Measurements from ENCODE around the gene TMPRSS13.
"Not testable (repeated sequence)": the region's sequence is repeated elsewhere in the genome, so short reads cannot be mapped to it uniquely, and the experiment has no call there.

TMPRSS13 gene

DNA sequence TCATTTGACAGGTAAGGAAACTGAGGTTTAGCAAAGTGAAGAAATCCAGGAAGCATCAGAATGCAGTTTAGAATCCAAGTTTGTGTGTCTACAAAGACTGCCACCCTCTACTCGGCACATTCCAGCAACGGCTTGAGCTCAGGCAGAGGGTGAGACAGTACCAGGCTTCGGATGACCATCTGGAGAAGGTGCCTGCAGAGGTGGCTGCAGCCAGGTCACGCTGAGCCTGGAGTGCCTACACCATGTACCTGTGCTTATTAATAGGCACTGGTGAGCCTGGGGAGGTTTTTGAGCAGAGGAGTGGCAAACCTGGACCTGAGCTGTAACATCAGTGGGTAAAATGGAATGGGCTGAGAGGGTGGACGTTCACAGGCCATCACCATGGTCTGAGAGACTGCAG lies 57.4 kb downstream of the TMPRSS13 start:
- DNase-seq (ENCODE audit: low read depth) = no peak

DNA sequence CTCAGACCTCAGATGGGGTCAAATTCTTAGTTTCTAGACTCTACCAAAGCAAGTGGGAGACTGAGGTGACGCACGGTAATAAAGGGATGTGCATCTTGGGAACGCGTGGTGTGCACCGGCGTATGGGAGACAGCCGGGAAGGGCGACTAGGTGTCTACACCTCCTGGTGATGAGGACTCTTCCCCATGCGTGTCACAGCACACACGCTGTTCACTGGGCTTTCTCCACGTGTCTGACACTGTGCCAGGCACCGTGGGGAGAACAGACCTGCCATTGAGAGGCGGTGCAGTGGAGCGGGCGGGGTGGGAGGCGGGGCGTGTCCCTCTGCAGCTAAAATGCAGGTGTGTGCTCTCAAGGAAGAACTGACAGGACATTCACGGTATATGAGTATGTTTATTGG lies 58.0 kb downstream of the TMPRSS13 start:
- no peak for DNase-seq (ENCODE audit: low read depth)

DNA sequence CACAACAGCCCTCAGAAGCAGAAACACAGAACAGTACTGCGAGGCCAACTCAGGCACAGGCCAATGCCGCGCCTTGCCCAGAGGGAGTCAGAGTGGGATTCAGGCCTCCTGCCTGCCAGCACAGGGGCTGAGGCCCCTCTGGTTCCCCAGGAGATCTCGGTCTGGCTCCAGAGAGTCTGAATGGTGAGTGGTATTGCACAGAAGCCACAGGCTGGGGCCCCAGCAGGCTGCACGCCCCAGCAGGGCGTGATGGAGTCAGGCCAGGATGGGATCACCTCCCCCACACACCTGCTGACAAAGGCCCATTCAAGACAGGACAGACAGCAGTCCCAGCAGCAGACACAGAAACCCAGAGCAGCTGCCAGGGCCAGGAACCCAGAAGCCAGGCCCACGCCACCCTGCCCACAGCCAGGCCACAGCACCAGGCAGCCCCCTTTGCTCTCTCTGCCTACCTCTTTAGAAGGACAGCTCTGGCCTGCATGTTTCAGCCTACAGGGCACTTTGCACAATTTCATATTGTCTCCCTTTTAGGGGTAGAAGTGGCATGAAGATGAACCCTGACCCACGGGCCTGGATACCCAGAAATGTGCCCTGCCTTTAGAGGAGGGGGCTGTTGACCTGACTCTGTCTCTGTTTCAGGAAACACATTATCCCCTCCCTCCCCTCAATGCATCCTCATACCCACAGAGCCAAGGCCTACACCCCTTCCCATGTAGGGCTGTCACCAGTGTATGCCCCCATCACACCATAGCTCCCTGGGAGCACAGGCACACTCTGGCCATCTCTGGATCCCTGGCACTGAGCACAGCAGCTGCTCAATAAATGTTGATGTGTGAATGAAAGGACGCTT lies 58.9 kb downstream of the TMPRSS13 start:
- DNase-seq (ENCODE audit: low read depth) = no peak

- no peak for DNase-seq (ENCODE audit: low read depth)
Observed at GRCh38 chr11:117869604-117870003, 59.6 kb downstream of the TMPRSS13 start.

- DNase-seq (ENCODE audit: low read depth) = no peak
Observed at GRCh38 chr11:117868815-117869561, 60.2 kb downstream of the TMPRSS13 start.

- DNase-seq (ENCODE audit: low read depth) = no peak
Observed at GRCh38 chr11:117868088-117868487, 61.1 kb downstream of the TMPRSS13 start.

DNA sequence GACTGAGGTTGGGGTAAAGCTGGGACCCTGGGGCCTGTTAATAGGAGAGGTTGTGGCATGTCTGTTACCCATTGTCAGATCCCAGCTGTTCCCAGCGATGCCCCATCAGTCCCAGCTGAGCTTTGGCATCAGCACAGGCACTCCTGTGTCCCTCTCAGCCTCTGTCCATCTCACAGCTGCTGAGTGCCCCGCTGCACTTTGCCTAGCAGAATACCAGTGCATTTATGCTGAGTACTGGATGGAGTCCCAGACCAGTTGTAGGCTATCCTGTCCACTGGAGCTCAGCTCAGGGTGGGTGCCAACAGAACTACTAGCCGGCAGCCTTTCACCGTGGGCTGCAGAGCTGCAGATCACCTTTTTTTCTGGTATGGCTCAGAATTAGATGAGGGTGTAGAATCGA lies 62.7 kb downstream of the TMPRSS13 start:
- DNase-seq (ENCODE audit: low read depth) = no peak

DNA sequence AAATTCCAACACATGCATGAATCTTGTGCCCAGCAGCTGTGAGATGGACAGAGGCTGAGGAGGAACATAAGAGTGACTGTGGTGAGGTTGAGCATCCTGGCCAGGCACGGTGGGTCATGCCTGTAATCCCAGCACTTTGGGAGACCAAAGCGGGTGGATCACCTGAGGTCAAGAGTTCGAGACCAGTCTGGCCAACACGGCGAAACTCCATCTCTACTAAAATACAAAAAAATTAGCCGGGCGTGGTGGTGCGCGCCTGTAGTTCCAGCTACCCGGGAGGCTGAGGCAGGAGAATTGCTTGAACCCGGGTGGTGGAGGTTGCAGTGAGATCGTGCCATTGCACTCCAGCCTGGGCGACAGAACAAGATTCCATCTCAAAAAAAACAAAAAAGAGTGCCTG lies 63.7 kb downstream of the TMPRSS13 start:
- DNase-seq (ENCODE audit: low read depth) = not testable (repeated sequence)

- no peak for DNase-seq (ENCODE audit: low read depth)
Observed at GRCh38 chr11:117863383-117863782, 65.8 kb downstream of the TMPRSS13 start.

DNA sequence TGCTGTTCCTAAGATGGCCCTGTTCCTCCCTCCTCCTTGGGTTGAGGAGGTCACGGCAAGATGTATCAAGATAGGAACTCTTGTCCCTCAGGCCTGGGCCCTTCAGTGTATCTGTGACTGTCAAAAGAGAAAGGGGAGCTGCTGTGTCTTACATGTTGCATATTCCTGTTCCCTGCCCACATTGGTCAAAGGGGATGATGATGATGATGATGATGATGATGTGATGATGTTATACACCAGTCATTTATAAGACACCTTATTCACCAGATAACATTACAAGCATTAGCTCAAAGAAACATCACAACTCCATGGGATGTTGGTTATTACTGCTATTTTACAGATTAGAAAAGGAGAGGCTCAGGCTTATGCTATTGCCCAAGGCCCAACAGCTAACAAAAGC lies 66.4 kb downstream of the TMPRSS13 start:
- no peak for DNase-seq (ENCODE audit: low read depth)

GRCh38 chr11:117862019-117862725 lies 67.0 kb downstream of the TMPRSS13 start:
- no peak for DNase-seq (ENCODE audit: low read depth)

GRCh38 chr11:117861151-117862018 lies 67.8 kb downstream of the TMPRSS13 start:
- DNase-seq (ENCODE audit: low read depth) = peak; percentile 16

- DNase-seq (ENCODE audit: low read depth) = no peak
Observed at GRCh38 chr11:117860139-117860538, 69.1 kb downstream of the TMPRSS13 start.

DNA sequence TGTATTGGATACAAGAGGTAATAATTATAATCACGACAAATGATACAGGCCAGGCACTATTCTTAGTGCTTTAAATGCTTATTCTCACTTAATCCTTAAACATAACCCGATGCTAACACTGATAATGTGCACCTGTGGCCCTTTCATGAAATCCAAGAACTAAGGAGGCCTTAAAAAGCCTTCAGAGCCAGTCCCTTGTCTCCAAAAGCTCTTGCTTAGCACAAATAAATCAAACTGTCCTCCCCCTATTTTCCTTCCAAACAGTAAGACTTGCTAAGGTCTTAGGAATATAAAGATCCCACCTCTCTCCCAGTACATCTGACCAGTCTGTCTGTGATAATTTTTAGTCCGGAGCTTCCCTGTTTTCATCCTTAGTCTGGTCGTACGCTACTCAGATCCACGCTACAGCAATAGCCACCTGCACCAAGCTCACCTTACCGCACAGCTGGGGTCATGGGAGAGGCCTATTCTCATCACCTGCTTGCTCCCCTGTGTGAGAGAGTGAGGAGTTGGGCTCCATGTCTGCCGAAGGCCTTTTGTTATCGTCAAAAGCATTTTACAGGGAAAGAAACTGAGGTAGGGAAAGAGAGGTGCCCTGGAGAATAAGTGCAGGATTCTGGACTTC lies 69.6 kb downstream of the TMPRSS13 start:
- no peak for DNase-seq (ENCODE audit: low read depth)

DNA sequence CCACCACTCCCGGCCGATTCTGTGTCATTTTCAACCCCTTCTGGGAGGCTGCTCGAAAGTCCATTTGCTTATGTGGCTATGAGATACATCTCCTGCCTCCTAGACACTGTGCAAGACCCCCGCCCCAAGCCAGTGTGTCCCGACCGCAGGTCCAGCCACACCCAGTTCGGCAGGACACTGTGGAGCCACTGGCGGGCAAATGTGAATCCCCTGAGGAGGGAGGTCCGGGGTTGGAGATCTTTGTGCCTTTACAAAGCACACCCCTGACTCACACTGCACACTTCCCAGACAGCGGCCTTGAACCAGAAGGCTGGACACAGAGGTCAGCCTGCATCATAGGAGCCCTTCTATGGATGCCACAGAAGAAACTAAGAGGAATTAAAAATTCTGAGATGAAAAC lies 70.1 kb downstream of the TMPRSS13 start:
- DNase-seq (ENCODE audit: low read depth) = no peak

- no peak for DNase-seq (ENCODE audit: low read depth)
Observed at GRCh38 chr11:117857734-117858414, 71.3 kb downstream of the TMPRSS13 start.

GRCh38 chr11:117855912-117856651 lies 73.1 kb downstream of the TMPRSS13 start:
- no peak for DNase-seq (ENCODE audit: low read depth)

DNA sequence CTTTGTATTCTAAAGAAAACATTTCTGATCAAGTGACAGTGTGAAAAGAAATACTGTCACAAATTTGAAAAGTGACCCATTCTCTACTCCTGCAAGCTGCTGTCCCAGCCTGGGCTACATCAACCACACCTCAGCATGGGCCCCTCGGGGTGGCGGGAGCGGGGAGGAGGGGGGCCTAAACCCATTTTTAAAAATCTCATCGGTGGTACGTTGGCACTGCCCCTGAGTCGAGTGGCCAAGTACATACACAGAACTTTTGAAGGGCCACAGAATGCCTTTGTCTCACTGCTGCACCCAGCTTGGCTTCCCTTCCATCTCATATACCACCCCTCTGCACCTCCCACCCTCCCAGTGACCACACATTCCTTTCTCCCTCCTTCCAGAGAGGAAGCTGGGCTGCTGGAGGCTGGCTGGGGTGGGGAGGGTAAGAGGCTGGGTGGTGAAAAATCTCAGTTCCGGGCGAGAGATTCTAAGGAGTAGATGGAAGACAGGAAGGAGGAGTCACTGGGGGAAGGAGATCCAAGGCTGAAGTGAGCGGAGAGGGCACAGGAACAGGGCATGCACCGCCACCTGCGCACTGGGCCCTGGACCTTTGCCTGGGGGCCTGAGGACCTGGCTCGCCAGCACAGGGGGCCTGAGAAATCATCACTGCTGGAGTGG lies 73.9 kb downstream of the TMPRSS13 start:
- DNase-seq (ENCODE audit: low read depth) = no peak

DNA sequence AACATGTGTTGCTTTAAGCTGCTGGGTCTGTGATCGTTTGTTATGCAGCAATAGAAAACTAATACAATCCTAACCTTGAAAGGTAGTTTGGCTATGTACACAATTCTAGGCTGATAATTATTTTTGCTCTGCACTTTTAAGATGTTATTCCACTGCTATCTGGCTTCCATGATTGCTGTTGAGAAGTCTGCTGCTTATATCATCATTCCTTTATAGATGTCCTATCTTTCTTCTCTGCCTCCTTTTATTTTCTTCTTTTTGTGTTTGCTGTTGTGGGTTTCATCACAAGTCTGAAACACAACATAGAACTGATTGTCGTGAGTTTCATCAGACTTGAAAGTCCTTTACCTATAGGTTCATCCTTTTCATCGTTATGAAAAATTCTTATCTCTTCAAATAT lies 76.9 kb downstream of the TMPRSS13 start:
- DNase-seq (ENCODE audit: low read depth) = no peak

All from iris pigment epithelial cell (primary cell).